ENCODE data around the gene FASTKD2.

The FASTKD2 gene

GRCh38 chr2:206765242-206766056 is at the start of gene FASTKD2, which contains the start of gene MDH1B:
Gene FASTKD2, plus strand, starts transcription at chr2:206765606. Its CDS starts 1,088 bp downstream, at chr2:206766694.
Gene MDH1B, minus strand, starts transcription at chr2:206765328. Its CDS starts 57 bp downstream, at chr2:206765271.
- peaks cover 16 to 30% of the 10 kb centered on the region in 2 donors for H3K4me1 Mint-ChIP-seq
- H3K9me3 Mint-ChIP-seq = no peaks in the 10 kb centered on the region
- H3K4me3 Mint-ChIP-seq = peak within 1 kb of the TSS; percentile 90 to 93
- ATAC-seq (replicated peaks) (peak; percentile 91 to 93), DNase-seq (peak; percentile 87)
- peak within 1 kb of the TSS; percentile 98 for H3K27ac Mint-ChIP-seq
- H3K27me3 Mint-ChIP-seq = no peaks in the 10 kb centered on the region
- H3K36me3 Mint-ChIP-seq = peaks cover 7 to 16% of the 10 kb centered on the region in 2 donors

DNA sequence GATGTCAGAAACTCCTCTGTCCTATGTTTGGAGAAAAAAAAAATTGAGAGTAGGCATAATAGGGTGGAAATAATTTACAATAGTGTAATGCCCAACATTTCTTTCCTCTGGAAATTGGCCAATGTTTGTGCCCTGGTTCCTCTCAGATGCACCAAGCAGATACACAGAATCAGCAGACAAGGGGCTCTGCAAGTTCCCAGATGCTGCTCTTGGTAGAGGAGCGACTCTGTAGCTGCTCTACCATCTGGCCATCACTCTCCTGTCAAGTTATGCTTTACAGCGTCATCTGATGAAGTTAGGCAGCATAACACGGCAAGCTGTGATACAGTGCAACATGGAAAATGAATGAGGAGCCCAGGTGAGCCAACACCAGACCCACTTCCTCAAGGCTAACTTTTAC is 48.8 kb upstream of the FASTKD2 start:
- Mint-ChIP-seq H3K27ac (no peak overlapping the region), H3K4me1 (peaks cover 7 to 10% of the 10 kb centered on the region in 2 donors), H3K9me3 (peaks cover 0 to 2% of the 10 kb centered on the region in 2 donors), H3K4me3 (no peak overlapping the region), H3K27me3 (peaks cover 25 to 28% of the 10 kb centered on the region in 2 donors), H3K36me3 (no peaks in the 10 kb centered on the region)
- ATAC-seq (replicated peaks) (no peak), DNase-seq (no peak)

- no peak for DNase-seq
- ATAC-seq (replicated peaks) = no peak
- peaks cover 0 to 3% of the 10 kb centered on the region in 2 donors for H3K36me3 Mint-ChIP-seq
- no peak within 1 kb of the TSS for H3K27ac Mint-ChIP-seq
- H3K9me3 Mint-ChIP-seq = peaks cover 0 to 5% of the 10 kb centered on the region in 2 donors
- no peak within 1 kb of the TSS for H3K4me3 Mint-ChIP-seq
- peaks cover 6 to 9% of the 10 kb centered on the region in 2 donors for H3K4me1 Mint-ChIP-seq
- H3K27me3 Mint-ChIP-seq = peaks cover 25 to 32% of the 10 kb centered on the region in 2 donors
Observed at GRCh38 chr2:206718296-206718695, 47.1 kb upstream of the FASTKD2 start, which contains the start of gene DYTN. Gene DYTN, minus strand, starts transcription at chr2:206718396. Its CDS starts 117 bp downstream, at chr2:206718279.

GRCh38 chr2:206721256-206721920 is 44.0 kb upstream of the FASTKD2 start:
- H3K27ac Mint-ChIP-seq = no peak overlapping the region
- no peak for ATAC-seq (replicated peaks)
- no peak overlapping the region for H3K4me3 Mint-ChIP-seq

DNA sequence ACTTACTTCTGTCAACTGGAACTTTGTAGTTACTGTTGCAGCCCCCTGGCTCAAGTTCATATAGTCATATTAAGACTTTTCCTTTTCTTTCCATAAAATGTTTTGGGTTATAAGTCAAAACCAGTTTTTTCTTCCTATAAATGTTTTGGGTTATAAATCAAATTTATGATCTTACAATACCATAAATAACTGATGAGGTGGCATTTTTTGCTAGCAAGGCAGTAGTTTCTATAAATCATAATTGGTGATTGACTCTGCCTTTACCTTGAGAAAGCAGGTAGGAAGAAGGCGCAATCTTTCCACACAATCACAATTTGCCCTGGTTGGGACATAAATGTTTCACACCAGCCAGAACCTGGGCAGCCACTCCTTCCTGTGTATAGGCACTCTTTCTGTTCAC is 42.1 kb upstream of the FASTKD2 start:
- Mint-ChIP-seq H3K9me3 (peaks cover 0 to 7% of the 10 kb centered on the region in 2 donors), H3K4me3 (no peak overlapping the region), H3K4me1 (peaks cover 0 to 4% of the 10 kb centered on the region in 2 donors), H3K27ac (no peak overlapping the region), H3K36me3 (peaks cover 0 to 3% of the 10 kb centered on the region in 2 donors), H3K27me3 (peaks cover 24 to 27% of the 10 kb centered on the region in 2 donors)
- no peak for ATAC-seq (replicated peaks)
- no peak for DNase-seq

More at GRCh38 chr2:206721256-206721920, 44.0 kb upstream of the FASTKD2 start:
- peaks cover 0 to 3% of the 10 kb centered on the region in 2 donors for H3K4me1 Mint-ChIP-seq
- no peak for DNase-seq
- peaks cover 0 to 3% of the 10 kb centered on the region in 2 donors for H3K36me3 Mint-ChIP-seq
- H3K27me3 Mint-ChIP-seq = peaks cover 20 to 22% of the 10 kb centered on the region in 2 donors
- H3K9me3 Mint-ChIP-seq = peaks cover 0 to 7% of the 10 kb centered on the region in 2 donors

- ATAC-seq (replicated peaks) = no peak
- H3K27me3 Mint-ChIP-seq = peaks cover 39 to 41% of the 10 kb centered on the region in 2 donors
- H3K27ac Mint-ChIP-seq = no peak overlapping the region
Observed at GRCh38 chr2:206727287-206727686, 38.1 kb upstream of the FASTKD2 start.

DNA sequence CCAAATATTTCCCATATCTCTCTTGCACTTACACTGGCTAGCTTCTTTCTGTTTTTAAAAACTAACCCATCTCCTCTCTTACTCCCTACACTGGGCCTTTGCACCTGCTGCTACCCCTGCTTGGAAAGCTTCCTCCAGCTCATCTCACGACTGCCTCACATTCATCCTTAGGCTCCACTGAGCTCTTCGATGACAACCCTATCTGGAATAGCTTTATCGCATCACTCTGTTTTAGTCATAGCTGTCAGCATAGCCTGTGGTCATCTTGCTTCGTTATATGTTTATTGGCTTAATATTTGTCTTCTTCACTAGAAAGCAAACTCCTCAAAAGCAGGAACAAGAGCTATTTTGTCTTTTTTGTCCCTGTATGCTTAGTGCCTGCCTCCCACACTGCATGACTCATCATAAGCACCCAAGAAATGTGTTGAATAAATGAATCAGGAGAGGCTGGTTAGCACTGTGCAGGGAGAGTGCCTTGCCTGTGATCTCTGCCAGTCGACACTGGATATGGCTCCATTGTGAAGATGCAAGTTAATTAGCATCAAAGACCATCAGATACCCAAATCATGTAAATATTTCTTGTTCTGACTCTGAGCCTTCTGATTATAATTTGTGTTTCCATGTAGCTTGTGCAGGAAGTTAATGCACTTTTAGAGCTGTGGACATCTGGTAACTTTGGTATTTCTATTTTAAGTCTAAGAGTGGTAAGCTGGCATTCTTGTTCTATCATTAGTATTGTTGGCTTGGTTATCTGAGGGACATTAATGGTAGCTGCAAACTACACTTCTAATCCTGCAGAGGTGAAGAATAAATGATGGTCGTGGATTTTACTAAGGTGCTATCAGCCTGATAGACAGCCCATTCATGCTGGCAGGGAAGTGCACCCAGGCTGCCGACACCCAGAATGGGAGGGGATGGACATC is 36.9 kb upstream of the FASTKD2 start:
- peaks cover 39 to 41% of the 10 kb centered on the region in 2 donors for H3K27me3 Mint-ChIP-seq

More at GRCh38 chr2:206727287-206727686, 38.1 kb upstream of the FASTKD2 start:
- DNase-seq = no peak
- H3K36me3 Mint-ChIP-seq = peaks cover 0 to under 1% of the 10 kb centered on the region in 2 donors
- peaks cover 0 to 2% of the 10 kb centered on the region in 2 donors for H3K9me3 Mint-ChIP-seq
- no peak overlapping the region for H3K4me3 Mint-ChIP-seq
- H3K4me1 Mint-ChIP-seq = peaks cover 0 to 2% of the 10 kb centered on the region in 2 donors

GRCh38 chr2:206733341-206733740 is 32.1 kb upstream of the FASTKD2 start:
- Mint-ChIP-seq H3K36me3 (no peaks in the 10 kb centered on the region), H3K27me3 (peaks cover 23 to 31% of the 10 kb centered on the region in 2 donors), H3K9me3 (no peaks in the 10 kb centered on the region), H3K4me3 (no peak overlapping the region), H3K4me1 (no peaks in the 10 kb centered on the region), H3K27ac (no peak overlapping the region)
- ATAC-seq (replicated peaks) = no peak
- no peak for DNase-seq

More for the DNA sequence above, 36.9 kb upstream of the FASTKD2 start:
- Mint-ChIP-seq H3K36me3 (no peaks in the 10 kb centered on the region), H3K27ac (no peak overlapping the region), H3K9me3 (peaks cover 0 to 2% of the 10 kb centered on the region in 2 donors), H3K4me3 (no peak overlapping the region), H3K4me1 (peaks cover 0 to 2% of the 10 kb centered on the region in 2 donors)
- no peak for DNase-seq
- ATAC-seq (replicated peaks) = no peak

DNA sequence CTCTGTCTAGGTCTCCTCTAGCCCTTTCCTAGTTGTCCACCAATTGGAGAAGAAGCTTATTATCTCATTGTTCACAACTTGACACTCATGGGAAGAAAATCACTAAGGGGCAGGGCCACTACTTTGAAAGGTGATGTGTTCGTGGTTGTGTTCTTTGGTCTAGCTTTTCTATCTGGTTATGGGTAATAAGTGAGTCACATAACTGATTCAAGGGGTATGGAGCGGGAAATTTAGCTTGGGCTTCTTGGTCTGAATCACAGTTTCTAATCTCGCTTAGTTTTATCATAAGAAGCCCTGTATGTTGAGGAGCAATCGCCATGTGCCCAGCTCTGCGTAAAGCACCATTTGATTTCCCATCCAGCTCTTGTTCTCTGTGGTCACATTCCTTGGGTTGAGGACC is 28.5 kb upstream of the FASTKD2 start:
- Mint-ChIP-seq H3K9me3 (no peaks in the 10 kb centered on the region), H3K4me1 (peaks cover 0 to 2% of the 10 kb centered on the region in 2 donors), H3K4me3 (no peak overlapping the region), H3K27ac (no peak overlapping the region), H3K27me3 (peaks cover 11 to 17% of the 10 kb centered on the region in 2 donors), H3K36me3 (no peaks in the 10 kb centered on the region)
- no peak for ATAC-seq (replicated peaks)
- no peak for DNase-seq

DNA sequence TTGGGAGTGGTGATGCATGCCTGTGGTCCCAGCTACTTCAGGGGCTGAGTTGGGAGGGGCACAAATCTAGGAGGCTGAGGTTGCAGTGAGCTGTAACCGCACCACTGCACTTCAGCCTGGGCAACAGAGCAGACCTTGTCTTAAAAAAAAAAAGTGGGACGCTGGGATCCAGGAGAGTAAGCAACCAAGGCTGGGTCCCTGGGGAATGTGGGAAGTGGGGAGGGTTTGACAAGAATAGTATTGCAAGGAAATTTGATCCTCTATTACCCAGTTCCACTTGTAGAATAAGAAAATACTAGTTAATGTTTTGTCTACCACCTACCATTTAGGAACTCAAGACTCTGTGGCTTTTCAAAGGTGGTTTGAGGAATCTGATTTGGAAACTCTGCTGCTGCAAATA is 26.1 kb upstream of the FASTKD2 start:
- ATAC-seq (replicated peaks) (no peak), DNase-seq (no peak)
- Mint-ChIP-seq H3K4me1 (peaks cover 0 to 2% of the 10 kb centered on the region in 2 donors), H3K4me3 (no peak overlapping the region), H3K27ac (no peak overlapping the region), H3K36me3 (no peaks in the 10 kb centered on the region), H3K27me3 (peaks cover 28 to 30% of the 10 kb centered on the region in 2 donors), H3K9me3 (no peaks in the 10 kb centered on the region)

DNA sequence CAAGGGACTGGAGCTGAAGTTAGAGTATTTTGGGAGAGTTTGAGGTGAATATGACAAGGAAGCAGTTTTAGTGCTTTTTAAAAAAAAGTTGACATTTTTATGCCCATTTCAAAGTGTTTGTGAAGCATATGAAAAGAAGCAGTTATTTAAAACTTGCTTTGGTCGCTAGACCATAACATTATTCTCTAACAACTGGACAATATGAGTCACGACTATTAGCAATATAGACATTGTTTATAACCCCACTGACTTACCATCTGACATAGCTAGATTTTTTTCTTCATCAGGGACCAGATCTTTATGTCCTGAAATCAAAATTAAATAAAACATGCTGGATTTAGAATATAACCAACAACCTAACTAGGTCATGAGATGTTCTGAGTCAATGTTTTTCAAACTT is 24.6 kb upstream of the FASTKD2 start:
- H3K9me3 Mint-ChIP-seq = no peaks in the 10 kb centered on the region
- H3K27ac Mint-ChIP-seq = no peak overlapping the region

GRCh38 chr2:206756816-206757215 is 8.6 kb upstream of the FASTKD2 start:
- Mint-ChIP-seq H3K27me3 (peaks cover 32 to 37% of the 10 kb centered on the region in 2 donors), H3K4me3 (no peak overlapping the region)

More for the DNA sequence above, 24.6 kb upstream of the FASTKD2 start:
- Mint-ChIP-seq H3K27me3 (peaks cover 26 to 33% of the 10 kb centered on the region in 2 donors), H3K4me1 (peaks cover 0 to 2% of the 10 kb centered on the region in 2 donors), H3K36me3 (no peaks in the 10 kb centered on the region), H3K4me3 (no peak overlapping the region)
- DNase-seq = no peak
- no peak for ATAC-seq (replicated peaks)

DNA sequence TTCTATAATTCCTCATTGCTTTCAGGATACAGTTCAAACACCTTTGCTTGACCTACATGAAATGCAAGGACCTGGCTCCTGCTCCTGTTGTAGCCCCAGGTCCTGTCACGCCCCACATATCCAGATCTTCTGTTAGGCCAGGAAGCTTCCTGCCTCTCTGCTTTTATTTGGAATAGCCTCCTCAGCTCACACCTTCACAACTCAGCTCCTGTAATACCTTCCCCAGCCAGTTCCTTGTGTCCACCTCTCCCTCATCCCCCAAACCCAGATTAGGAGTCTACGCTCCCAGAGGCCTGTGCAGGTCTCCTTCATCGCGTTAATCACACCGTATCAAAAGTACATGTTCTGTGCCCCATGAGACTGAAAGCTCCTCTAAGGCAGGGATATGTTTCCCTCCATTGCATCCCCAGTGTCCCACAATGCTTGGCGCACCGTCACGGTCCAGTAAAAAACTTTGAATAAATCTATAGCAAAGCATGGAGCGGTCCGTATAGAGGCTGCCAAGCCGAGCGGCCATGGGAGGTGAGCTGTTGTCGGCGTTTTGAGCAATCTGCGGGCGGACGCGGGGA is 649 bp upstream of the FASTKD2 start:
- Mint-ChIP-seq H3K27ac (peak overlapping the region; percentile 98), H3K36me3 (peaks cover 7 to 13% of the 10 kb centered on the region in 2 donors), H3K27me3 (no peaks in the 10 kb centered on the region), H3K9me3 (no peaks in the 10 kb centered on the region), H3K4me1 (peaks cover 16 to 30% of the 10 kb centered on the region in 2 donors), H3K4me3 (peak overlapping the region; percentile 90 to 93)
- ATAC-seq (replicated peaks) (peak in 1 of 2 donors; percentile 61), DNase-seq (no peak)

More at GRCh38 chr2:206756816-206757215, 8.6 kb upstream of the FASTKD2 start:
- Mint-ChIP-seq H3K4me1 (no peaks in the 10 kb centered on the region), H3K27ac (no peak overlapping the region), H3K36me3 (no peaks in the 10 kb centered on the region), H3K9me3 (peaks cover 2 to 3% of the 10 kb centered on the region in 2 donors)
- DNase-seq (no peak), ATAC-seq (replicated peaks) (no peak)
